Smooth muscle cell (in vitro differentiated cells): ENCODE data around the gene RPTOR. TPM values are rescaled to one million over a fixed set of nuclear protein-coding genes. Genes with fewer than 3 reads are reported as not detected.
A peak's percentile ranks its signal among the peaks of the same experiment; 100 is the strongest.

Experiments
- DNase-seq: peaks from one replicate; lab custom pipeline; 2025; ENCODE audit not compliant: unreplicated experiment; lab: John Stamatoyannopoulos, UW
- H2AFZ ChIP-seq: fragments of 200-600 bp; sonication (generic); 2 replicates; pipeline ENCODE4 v1.6.0; 2016; ENCODE audit warnings: antibody characterized with exemption, low read depth, mild to moderate bottlenecking
- H3F3A ChIP-seq: fragments of 200-600 bp; sonication (generic); 2 replicates; pipeline ENCODE4 v1.6.0; 2017; ENCODE audit warnings: antibody characterized with exemption, low read depth
- H3K27ac ChIP-seq: fragments of 200-600 bp; sonication (generic); 2 replicates; pipeline ENCODE4 v1.5.1; 2016; ENCODE audit warnings: low read depth, mild to moderate bottlenecking
- H3K27me3 ChIP-seq: fragments of 200-600 bp; sonication (generic); 2 replicates; pipeline ENCODE4 v1.6.1; 2016; ENCODE audit warnings: low read depth, mild to moderate bottlenecking
- H3K36me3 ChIP-seq: fragments of 200-600 bp; sonication (generic); 2 replicates; pipeline ENCODE4 v1.5.1; 2016; ENCODE audit warnings: low read depth
- H3K4me1 ChIP-seq: fragments of 200-600 bp; sonication (generic); 2 replicates; pipeline ENCODE4 v1.5.1; 2016; ENCODE audit warnings: low read depth
- H3K4me2 ChIP-seq: fragments of 200-600 bp; sonication (generic); 2 replicates; pipeline ENCODE4 v1.6.0; 2016; ENCODE audit warnings: mild to moderate bottlenecking
- H3K4me3 ChIP-seq: fragments of 200-600 bp; sonication (generic); 2 replicates; pipeline ENCODE4 v1.5.1; 2016; ENCODE audit warnings: mild to moderate bottlenecking
- H3K79me2 ChIP-seq: fragments of 200-600 bp; sonication (generic); 2 replicates; pipeline ENCODE4 v1.6.0; 2016; ENCODE audit warnings: low read depth, mild to moderate bottlenecking
- H3K9ac ChIP-seq: fragments of 200-600 bp; sonication (generic); 2 replicates; pipeline ENCODE4 v1.6.0; 2016; ENCODE audit warnings: low read depth
- H3K9me3 ChIP-seq: fragments of 200-600 bp; sonication (generic); replicated peaks from 2 replicates; pipeline ENCODE4 v1.5.1; 2016; ENCODE audit warnings: low read depth
- H4K20me1 ChIP-seq: fragments of 200-600 bp; sonication (generic); 2 replicates; pipeline ENCODE4 v1.6.0; 2016; ENCODE audit warnings: low read depth
- WGBS: methylation state at CpG from one replicate; pipeline ENCODE4 v1.1.7; 2016; ENCODE audit warnings: low lambda C conversion rate; 5-methylcytosine and 5-hydroxymethylcytosine counted together
- polyA plus RNA-seq: library from polyadenylated mRNA; unstranded; fragments of >200 nt; fragmentation: Nextera tagmentation; extraction: Ambion mirVana; gene quantifications from 2 replicates; pipeline ENCODE4 v1.2.1, GENCODE V29; 2016
- total RNA-seq: library from RNA; depleted of rRNA; stranded (reverse); fragments of >200 nt; gene quantifications from 2 replicates; pipeline ENCODE4 v1.2.3, GENCODE V29; 2014
- TF ChIP-seq, protein P1 (sequence below): fragments of 200-600 bp; sonication (generic); IDR thresholded peaks from 2 replicates; pipeline ENCODE4 v1.5.1; 2017; ENCODE audit warnings: borderline replicate concordance, mild to moderate bottlenecking, antibody characterized with exemption; ENCODE audit not compliant: insufficient read depth, poor library complexity, severe bottlenecking

Gene RPTOR
- total and polyA plus RNA-seq, 2 experiments from 2014 or later = 10.6 to 12.2 TPM

DNA sequence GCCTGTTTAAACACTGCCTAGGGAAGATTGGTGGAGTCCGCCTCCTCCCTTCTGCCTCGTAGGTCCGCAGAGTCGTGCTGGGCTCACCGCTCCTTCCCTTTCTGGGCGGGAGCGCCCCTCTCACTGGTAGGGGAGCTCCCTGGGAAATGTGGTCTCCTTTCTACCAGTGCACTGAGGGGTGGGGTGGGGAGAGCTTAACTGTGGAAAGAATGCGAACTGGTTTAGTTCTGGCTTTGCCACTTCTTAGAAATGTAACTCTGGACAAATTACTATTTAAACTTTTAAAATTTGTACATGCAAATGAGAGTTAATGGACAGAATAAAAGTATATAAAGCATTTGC, 105.7 kb downstream of the RPTOR start:
- Histone ChIP-seq H3K27ac (peak overlapping the region; percentile 85), H3K36me3 (no peaks in the 10 kb centered on the region), H3K9me3 (no peaks in the 10 kb centered on the region), H3K9ac (peak overlapping the region; percentile 21), H3K4me3 (no peak overlapping the region), H3K4me1 (peaks cover 18% of the 10 kb centered on the region), H3K4me2 (peak overlapping the region; percentile 66), H3F3A (peaks cover 20% of the 10 kb centered on the region), H4K20me1 (peaks cover 80% of the 10 kb centered on the region), H3K79me2 (peaks cover 37% of the 10 kb centered on the region), H3K27me3 (no peaks in the 10 kb centered on the region), H2AFZ (no peak overlapping the region)
- 64% methylated on average over 8 of the region's 8 CpGs for WGBS
- DNase-seq = no peak
- TF ChIP-seq, protein P1, sequence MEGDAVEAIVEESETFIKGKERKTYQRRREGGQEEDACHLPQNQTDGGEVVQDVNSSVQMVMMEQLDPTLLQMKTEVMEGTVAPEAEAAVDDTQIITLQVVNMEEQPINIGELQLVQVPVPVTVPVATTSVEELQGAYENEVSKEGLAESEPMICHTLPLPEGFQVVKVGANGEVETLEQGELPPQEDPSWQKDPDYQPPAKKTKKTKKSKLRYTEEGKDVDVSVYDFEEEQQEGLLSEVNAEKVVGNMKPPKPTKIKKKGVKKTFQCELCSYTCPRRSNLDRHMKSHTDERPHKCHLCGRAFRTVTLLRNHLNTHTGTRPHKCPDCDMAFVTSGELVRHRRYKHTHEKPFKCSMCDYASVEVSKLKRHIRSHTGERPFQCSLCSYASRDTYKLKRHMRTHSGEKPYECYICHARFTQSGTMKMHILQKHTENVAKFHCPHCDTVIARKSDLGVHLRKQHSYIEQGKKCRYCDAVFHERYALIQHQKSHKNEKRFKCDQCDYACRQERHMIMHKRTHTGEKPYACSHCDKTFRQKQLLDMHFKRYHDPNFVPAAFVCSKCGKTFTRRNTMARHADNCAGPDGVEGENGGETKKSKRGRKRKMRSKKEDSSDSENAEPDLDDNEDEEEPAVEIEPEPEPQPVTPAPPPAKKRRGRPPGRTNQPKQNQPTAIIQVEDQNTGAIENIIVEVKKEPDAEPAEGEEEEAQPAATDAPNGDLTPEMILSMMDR = no peak

DNA sequence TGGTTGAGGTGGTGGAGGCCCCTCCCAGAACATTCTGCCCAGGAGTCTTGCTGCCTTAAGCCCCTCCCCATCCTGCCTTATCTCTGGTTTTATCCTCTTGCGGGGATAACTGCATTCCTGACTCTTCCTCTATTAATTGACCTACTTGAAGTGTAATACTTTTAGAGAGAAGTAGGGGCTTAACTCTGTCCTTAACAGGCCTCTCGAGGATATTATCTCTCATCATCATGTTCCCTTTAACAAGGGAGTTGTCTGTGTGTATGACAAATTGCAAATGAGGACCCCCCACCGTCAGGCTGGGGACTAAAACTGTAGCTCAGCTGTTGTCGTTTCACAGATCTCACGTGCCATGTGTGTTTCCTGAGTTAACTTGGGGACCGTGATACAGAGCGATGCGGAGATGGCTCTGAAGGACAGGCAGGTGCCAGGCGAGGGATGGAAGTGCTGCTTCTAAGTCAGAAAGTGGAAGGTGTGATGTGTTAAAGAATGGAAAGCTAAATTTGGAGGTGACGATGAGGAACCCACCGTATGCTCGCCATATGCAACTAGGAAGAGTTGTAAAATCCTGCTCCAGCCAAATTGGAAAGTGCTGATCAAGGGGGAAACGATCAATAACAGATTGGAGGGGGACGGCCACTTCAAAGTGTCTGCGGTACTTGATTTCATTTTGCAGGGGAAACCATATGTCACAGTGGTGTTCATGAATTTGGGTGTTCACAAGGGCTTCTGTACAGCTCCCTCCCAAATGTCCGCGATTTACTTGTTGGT, 106.3 kb downstream of the RPTOR start:
- Histone ChIP-seq H3K4me1 (peaks cover 18% of the 10 kb centered on the region), H3K27ac (peak overlapping the region; percentile 85), H3K36me3 (no peaks in the 10 kb centered on the region), H3K9ac (peak overlapping the region; percentile 21), H2AFZ (no peak overlapping the region), H3K9me3 (no peaks in the 10 kb centered on the region), H3K4me3 (no peak overlapping the region), H3K4me2 (peak overlapping the region; percentile 66), H4K20me1 (peaks cover 73% of the 10 kb centered on the region), H3K79me2 (peaks cover 42% of the 10 kb centered on the region), H3F3A (peaks cover 20% of the 10 kb centered on the region), H3K27me3 (no peaks in the 10 kb centered on the region)
- no peak for DNase-seq
- TF ChIP-seq, protein P1 = no peak
- 75% methylated on average over 17 of the region's 17 CpGs for WGBS

DNA sequence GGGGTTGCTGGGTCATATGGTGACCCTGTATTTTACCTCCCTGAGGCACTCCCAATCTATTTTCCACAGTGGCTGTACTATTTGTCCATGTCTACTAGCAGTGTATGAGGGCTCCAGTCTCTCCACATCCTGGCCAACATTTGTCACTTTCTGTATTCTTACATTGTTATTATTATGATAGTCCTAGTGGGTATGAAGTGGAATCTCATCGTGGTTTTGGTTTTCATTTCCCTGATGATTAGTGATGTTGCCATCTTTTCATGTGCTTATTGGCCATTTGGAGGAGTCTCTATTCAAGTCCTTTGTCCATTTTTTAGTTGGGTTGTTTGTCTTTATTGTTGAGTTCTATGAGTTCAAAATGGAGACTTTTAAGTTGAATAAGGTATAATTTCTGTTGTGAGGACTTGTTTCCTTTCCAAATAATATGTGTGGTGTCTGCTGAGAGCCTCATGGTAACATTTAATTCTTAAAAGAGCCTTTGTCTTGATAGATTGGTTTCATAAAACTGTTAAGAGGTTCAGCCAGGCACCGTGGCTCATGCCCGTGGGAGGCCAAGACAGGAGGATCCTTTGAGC, 108.2 kb downstream of the RPTOR start:
- H3K4me3 ChIP-seq = no peak overlapping the region
- no peaks in the 10 kb centered on the region for H3K9me3 ChIP-seq
- H3K27ac ChIP-seq = no peak overlapping the region
- H2AFZ ChIP-seq = no peak overlapping the region
- no peak overlapping the region for H3K4me2 ChIP-seq
- peaks cover 18% of the 10 kb centered on the region for H3K4me1 ChIP-seq
- TF ChIP-seq, protein P1 = no peak
- no peaks in the 10 kb centered on the region for H3K36me3 ChIP-seq
- no peak overlapping the region for H3K9ac ChIP-seq
- peaks cover 49% of the 10 kb centered on the region for H3K79me2 ChIP-seq
- no peak for DNase-seq
- no peaks in the 10 kb centered on the region for H3K27me3 ChIP-seq
- H4K20me1 ChIP-seq = peaks cover 61% of the 10 kb centered on the region
- H3F3A ChIP-seq = peaks cover 20% of the 10 kb centered on the region
- 90% methylated on average over 3 of the region's 3 CpGs for WGBS
